GM12865 (cell line): ENCODE results near the gene FAM89A.
A peak's percentile ranks its signal among the peaks of the same experiment; 100 is the strongest.

Experiments used
- DNase-seq: peaks from one replicate; pipeline ENCODE4 v3.0.0; 2010; ENCODE audit warnings: low read depth
- H3K4me3 ChIP-seq: 2 replicates; pipeline ENCODE4 v1.5.1; 2011; ENCODE audit warnings: mild to moderate bottlenecking, low read depth, low read length, control low read depth
- TF ChIP-seq, protein P1 (sequence below): IDR thresholded peaks from 2 replicates; pipeline ENCODE4 v1.5.1; 2011; ENCODE audit warnings: low read length, control low read depth, low read depth, inconsistent platforms; ENCODE audit not compliant: insufficient read depth; ENCODE audit errors: missing control alignments

The FAM89A gene

DNA sequence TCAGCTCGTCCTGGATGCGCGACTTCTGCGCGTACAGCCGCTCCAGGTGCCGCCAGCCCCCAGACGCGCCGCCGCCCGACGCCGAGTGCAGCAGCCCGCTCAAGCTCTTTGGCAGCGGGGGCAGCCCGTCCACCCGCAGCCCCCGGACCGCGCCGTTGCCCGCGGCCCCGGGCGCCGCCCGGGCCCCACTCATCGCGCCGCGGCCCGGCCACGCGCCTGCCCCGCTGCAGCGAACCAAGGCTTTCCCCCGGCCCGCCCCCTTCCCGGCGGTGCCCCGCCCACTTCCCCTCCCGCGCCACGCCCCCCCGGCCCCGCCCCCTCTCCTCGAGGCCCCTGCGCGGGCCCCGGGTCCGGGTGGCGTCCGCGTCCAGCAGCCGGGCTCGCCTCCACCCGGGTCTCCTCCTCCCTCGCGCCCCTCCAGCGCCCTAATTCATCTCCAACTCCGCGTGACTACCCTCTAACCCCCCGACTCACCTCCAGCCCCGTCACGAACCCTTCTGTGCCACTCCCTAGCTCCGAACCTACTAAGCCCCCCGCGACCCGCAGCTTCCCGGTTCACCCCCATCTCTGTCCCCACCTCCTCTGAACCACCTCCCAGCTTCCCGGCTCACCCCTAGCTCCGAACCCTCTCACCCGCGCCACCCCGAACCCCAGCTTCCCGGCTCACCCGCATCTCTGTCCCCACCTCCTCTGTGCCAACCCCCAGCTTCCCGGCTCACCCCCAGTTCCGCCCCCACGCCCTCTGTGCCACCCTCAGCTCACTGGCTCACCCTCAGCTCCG lies at the start of gene FAM89A:
TSS of gene FAM89A (minus strand) at position 236 of the 781 bp plus-strand sequence. CDS start at position 193, 43 bp downstream.
- TF ChIP-seq, protein P1, sequence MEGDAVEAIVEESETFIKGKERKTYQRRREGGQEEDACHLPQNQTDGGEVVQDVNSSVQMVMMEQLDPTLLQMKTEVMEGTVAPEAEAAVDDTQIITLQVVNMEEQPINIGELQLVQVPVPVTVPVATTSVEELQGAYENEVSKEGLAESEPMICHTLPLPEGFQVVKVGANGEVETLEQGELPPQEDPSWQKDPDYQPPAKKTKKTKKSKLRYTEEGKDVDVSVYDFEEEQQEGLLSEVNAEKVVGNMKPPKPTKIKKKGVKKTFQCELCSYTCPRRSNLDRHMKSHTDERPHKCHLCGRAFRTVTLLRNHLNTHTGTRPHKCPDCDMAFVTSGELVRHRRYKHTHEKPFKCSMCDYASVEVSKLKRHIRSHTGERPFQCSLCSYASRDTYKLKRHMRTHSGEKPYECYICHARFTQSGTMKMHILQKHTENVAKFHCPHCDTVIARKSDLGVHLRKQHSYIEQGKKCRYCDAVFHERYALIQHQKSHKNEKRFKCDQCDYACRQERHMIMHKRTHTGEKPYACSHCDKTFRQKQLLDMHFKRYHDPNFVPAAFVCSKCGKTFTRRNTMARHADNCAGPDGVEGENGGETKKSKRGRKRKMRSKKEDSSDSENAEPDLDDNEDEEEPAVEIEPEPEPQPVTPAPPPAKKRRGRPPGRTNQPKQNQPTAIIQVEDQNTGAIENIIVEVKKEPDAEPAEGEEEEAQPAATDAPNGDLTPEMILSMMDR, result no peak
- peak; percentile 59 for DNase-seq
- peak within 1 kb of the TSS; percentile 47 for H3K4me3 ChIP-seq

DNA sequence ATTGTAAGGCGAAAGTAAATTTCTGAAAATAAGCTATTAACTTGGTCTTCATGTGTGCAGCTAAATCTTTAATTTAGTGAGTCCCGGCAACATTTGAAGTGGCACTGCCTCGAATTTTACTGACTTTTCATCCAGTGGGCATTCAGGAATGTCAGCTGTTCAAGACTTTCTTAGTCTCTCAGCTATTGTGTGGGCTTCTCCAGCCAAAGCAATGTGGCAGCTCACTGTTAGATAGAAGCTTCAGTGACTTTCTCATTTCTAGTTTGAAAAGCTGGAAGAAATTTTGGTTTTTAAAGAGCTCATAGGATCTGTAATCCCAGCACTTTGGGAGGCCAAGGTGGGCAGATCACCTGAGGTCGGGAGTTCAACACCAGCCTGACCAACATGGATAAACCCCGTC lies 44.3 kb upstream of the FAM89A start:
- TF ChIP-seq, protein P1, result no peak
- H3K4me3 ChIP-seq, result no peak overlapping the region
- no peak for DNase-seq

DNA sequence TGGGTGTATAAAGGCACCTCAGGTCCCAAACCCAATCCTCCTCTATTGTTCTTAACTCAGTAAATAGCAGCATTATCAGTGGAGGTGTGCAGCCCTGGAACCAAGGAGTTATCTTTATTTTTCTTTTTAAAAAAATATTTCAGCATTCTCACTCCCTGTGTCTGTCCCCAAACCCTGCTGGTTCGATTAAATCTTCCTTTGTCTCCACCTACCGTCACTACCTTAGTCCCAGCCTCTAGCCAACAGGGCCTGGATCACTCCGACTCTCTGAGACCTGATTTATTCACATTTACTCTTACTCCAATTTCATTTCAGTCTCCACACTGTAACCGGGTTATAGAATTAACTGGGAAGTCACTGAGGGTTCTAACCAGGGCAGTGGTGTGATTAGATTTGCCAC lies 39.1 kb upstream of the FAM89A start:
- H3K4me3 ChIP-seq, result no peak overlapping the region
- DNase-seq, result no peak
- TF ChIP-seq, protein P1, result no peak

DNA sequence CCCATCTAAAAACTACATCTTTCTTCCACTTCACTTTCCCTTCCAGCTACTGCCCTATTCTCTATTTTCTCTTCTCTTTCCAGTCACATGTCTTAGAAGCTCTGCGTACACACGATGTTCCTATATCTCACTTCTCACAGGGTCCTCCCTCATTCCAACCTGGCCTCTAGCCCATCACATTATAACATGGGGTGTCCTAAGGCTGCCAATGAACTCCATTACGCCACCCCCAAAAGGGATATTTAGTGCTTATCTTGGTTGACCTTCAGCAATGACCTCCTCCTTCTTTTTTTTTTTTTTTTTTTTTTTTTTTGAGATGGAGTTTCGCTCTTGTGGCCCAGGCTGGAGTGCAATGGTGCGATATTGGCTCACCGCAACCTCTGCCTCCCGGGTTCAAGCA lies 38.2 kb upstream of the FAM89A start:
- TF ChIP-seq, protein P1, result no peak
- DNase-seq, result no peak
- no peak overlapping the region for H3K4me3 ChIP-seq

DNA sequence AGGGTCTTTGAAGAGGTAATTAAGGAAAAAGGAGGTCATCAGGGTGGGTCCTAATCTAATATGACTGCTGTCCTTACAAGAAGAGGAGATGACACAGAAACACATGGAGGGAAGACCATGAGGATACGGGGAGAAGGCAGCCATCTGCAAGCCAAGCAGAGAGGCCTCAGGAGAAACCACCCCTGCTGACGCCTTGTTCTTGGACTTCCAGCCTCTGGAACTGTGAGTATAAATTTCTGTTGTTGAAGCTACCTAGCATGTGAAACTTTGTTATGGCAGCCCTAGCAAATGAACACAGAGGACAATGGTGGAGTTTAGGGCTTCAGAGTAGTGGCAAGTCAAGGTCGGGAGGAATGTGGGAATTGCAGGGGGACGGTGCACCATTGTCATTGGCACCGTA lies 36.7 kb upstream of the FAM89A start:
- no peak overlapping the region for H3K4me3 ChIP-seq
- TF ChIP-seq, protein P1, result no peak
- no peak for DNase-seq

DNA sequence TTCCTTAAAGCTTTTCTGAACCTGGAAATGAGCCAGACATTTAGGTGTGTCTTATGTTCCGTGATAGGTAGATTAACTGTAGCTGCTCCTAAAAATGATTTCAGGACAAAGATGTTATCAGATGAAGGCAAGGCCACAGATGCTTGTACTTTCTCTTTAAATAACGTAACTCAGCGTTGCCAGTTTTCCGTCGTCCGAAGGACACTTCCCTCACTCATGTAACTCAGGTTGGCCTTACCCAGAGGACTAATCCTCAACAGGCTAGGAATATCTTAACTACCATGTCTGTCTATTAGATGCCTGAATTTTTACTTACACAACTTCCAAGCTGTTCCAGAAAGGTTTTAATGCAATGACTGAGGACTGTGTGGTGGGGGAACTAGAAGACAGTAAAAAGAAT lies 35.4 kb upstream of the FAM89A start:
- no peak overlapping the region for H3K4me3 ChIP-seq
- DNase-seq, result no peak
- TF ChIP-seq, protein P1, result no peak

DNA sequence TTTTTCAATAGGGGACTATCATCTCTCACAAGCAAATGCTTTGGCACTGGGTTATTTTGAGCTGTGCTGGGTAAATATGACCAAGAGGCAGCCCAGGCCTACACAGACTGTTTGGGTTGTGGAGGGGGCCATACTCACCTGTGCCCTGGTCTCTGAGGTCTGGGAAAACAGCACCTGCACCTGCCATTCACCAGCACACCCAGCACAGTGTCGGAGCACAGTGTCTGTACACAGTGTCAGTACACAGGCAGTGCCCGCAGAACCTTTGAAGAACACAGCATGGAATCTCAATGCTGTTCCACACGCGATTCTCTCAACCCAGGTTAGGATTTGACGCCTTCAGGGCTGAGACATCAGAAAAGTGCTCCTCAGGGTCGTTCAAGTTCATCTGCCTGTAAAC lies 35.0 kb upstream of the FAM89A start:
- TF ChIP-seq, protein P1, result no peak
- no peak overlapping the region for H3K4me3 ChIP-seq
- no peak for DNase-seq
